ENCODE data around the gene FAM50B.

DNA sequence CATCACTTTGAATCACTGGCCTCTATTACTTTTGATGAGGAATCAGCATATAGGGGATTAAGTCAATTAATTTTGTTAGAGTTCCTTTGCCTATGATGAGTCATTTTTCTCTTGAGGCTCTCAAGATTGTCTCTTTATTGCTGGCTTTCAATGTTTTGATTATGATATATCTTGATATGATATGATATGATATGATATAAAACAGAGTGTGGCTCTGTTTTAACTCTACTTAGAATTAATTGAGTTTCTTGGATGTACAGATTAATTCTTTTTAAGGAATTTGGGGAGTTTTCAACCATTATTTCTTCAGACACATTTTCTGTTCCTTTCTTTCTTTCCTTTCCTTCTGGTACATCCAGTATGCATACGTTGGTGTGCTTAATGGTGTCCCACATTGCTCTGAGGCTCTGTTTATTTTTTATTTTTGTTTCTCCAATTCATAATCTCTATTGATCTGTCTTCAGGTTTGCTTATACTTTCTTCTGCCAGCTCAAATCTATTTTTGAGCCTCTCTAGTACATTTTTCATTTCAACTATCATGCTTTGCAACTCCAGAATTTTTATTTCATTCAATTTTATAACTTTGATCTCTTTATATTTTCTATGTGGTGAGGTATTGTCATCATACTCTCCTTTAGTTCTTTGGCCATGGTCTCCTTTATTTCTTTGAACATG lies 10.8 kb downstream of the FAM50B start:
- TF ChIP-seq GABPA (IDR thresholded peaks at IDR 0.05; ENCODE audit: low read depth) (no peak), CTCF (IDR thresholded peaks at IDR 0.05 in 2 of 3, conservative IDR thresholded peaks at IDR 0.05 in 1 of 3; ENCODE audit: control insufficient read depth in 2 of 3, extremely low read depth in 1 of 3, insufficient read depth in 1 of 3, low read depth in 3 of 3, low read length in 3 of 3) (no peak), ZNF274 (IDR thresholded peaks at IDR 0.05; ENCODE audit: insufficient read depth, insufficient read length) (no peak), POLR2AphosphoS5 (IDR thresholded peaks at IDR 0.05; ENCODE audit: low read length) (no peak), SRF (IDR thresholded peaks at IDR 0.05; ENCODE audit: low read depth in 2 of 2, low read length in 2 of 2) (no peak), YY1 (IDR thresholded peaks at IDR 0.05; ENCODE audit: low read depth, low read length) (no peak), TCF3 (IDR thresholded peaks at IDR 0.05; ENCODE audit: borderline replicate concordance, insufficient read depth, low read depth, low read length) (no peak), NR2F1 (conservative IDR thresholded peaks at IDR 0.05) (no peak), ZNF24 (IDR thresholded peaks at IDR 0.05) (no peak), EZH2 (IDR thresholded peaks at IDR 0.05; ENCODE audit: borderline replicate concordance, control insufficient read depth, low read depth, low read length) (no peak), FOXM1 (IDR thresholded peaks at IDR 0.05; ENCODE audit: low read depth, low read length) (no peak)

Data from GM12878 (cell line).